ENCODE data around the gene RMC1. TPM values are rescaled to one million over a fixed set of nuclear protein-coding genes. Genes with fewer than 3 reads are reported as not detected.

RMC1 gene
- total and polyA plus RNA-seq, 2 of the 13 experiments (the other 11 are each of a cell fraction or from before 2014, with no cell fraction given): 9.4 to 19.5 TPM

DNA sequence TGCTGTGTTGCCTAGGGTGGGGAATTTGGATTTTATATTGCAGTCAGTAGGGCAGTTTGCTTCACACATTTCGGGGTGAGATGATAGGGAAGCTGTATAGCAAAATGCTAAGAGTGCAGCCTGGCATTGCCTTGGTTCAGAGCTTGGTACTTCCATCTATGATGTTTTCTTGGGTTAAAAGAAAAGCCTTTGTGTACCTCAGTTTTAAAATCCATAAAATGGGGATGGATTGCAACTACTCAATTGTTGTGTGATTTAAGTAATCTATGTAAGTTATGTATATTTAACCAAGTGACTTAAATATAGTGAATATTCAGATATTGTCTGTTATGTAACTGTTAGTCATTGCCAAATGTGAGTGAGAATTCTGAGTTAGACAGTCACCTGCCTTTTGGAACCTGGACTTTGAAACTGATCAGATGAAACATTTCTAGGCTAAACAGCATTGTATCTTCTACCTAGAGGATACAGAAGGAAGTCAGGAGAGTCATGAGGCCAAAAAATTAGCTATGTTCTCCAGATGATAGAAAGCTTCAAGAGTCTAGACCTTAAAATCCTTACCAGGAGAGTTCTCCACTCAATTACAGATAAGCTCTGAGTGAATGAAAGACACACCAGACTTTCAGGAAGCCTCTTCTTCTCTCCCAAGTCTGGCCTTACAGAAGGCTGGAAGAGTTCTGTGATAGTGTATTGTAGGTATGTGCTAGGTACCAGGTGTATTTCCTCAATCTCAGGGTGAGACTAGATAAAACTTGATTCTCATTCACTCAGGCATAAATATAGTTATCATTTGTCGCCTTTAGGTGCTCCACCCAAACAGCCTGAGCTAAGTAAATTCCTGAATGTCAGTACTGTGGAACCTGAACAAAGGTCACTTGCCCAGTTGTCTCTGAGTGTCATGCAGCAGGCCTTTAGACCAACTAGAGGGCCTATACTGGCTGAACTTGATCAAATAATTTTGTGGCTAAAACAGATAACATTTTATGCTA, 42.7 kb upstream of the RMC1 start (continued):
- TF ChIP-seq, protein P1, sequence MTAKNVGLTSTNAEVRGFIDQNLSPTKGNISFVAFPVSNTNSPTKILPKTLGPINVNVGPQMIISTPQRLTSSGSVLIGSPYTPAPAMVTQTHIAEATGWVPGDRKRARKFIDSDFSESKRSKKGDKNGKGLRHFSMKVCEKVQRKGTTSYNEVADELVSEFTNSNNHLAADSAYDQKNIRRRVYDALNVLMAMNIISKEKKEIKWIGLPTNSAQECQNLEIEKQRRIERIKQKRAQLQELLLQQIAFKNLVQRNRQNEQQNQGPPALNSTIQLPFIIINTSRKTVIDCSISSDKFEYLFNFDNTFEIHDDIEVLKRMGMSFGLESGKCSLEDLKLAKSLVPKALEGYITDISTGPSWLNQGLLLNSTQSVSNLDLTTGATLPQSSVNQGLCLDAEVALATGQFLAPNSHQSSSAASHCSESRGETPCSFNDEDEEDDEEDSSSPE (CRISPR knock-in tag; IDR thresholded peaks at IDR 0.05): no peak
- no peak for TF ChIP-seq ZNF205 (CRISPR knock-in tag; IDR thresholded peaks at IDR 0.05)
- TF ChIP-seq NFKB2 (CRISPR knock-in tag; IDR thresholded peaks at IDR 0.05; ENCODE audit: borderline replicate concordance): no peak
- TF ChIP-seq ZNF543 (CRISPR knock-in tag; IDR thresholded peaks at IDR 0.05): no peak
- TF ChIP-seq NR2F6 (IDR thresholded peaks at IDR 0.05): peak; percentile 43; the same call in 1 of the 2 replicates
- no peak; the same call in 1 of the 2 replicates for TF ChIP-seq NR2F6 (CRISPR knock-in tag; IDR thresholded peaks at IDR 0.05)
- no peak for TF ChIP-seq AGO1 (IDR thresholded peaks at IDR 0.05; ENCODE audit: low read depth, low read length, poor library complexity, severe bottlenecking)
- TF ChIP-seq, protein P2, sequence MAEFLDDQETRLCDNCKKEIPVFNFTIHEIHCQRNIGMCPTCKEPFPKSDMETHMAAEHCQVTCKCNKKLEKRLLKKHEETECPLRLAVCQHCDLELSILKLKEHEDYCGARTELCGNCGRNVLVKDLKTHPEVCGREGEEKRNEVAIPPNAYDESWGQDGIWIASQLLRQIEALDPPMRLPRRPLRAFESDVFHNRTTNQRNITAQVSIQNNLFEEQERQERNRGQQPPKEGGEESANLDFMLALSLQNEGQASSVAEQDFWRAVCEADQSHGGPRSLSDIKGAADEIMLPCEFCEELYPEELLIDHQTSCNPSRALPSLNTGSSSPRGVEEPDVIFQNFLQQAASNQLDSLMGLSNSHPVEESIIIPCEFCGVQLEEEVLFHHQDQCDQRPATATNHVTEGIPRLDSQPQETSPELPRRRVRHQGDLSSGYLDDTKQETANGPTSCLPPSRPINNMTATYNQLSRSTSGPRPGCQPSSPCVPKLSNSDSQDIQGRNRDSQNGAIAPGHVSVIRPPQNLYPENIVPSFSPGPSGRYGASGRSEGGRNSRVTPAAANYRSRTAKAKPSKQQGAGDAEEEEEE (CRISPR knock-in tag; IDR thresholded peaks at IDR 0.05; ENCODE audit: borderline replicate concordance): no peak
- TF ChIP-seq, protein P3, sequence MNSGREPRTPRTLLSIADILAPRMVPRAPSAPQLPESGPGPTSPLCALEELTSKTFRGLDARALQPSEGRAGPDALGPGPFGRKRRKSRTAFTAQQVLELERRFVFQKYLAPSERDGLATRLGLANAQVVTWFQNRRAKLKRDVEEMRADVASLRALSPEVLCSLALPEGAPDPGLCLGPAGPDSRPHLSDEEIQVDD (CRISPR knock-in tag; IDR thresholded peaks at IDR 0.05; ENCODE audit: borderline replicate concordance): no peak
- TF ChIP-seq ZBTB1 (CRISPR knock-in tag; IDR thresholded peaks at IDR 0.05; ENCODE audit: borderline replicate concordance): no peak
- TF ChIP-seq GFI1 (CRISPR knock-in tag; IDR thresholded peaks at IDR 0.05; ENCODE audit: borderline replicate concordance): 0 out of 2 replicates have a peak, but pooled peaks have one; percentile 5
- TF ChIP-seq HOXD1 (CRISPR knock-in tag; IDR thresholded peaks at IDR 0.05): no peak
- TF ChIP-seq ZNF550 (CRISPR knock-in tag; IDR thresholded peaks at IDR 0.05; ENCODE audit: borderline replicate concordance): no peak
- TF ChIP-seq ZNF121 (CRISPR knock-in tag; IDR thresholded peaks at IDR 0.05): no peak
- TF ChIP-seq BHLHE40 (IDR thresholded peaks at IDR 0.05; ENCODE audit: low read length): 0 out of 2 replicates have a peak, but pooled peaks have one; percentile 16
- 0 out of 2 replicates have a peak, but pooled peaks have one; percentile 29 for TF ChIP-seq MXD4 (CRISPR knock-in tag; IDR thresholded peaks at IDR 0.05)
- no peak for TF ChIP-seq ZNF546 (CRISPR knock-in tag; conservative IDR thresholded peaks at IDR 0.05)
- TF ChIP-seq TP53 (CRISPR knock-in tag; conservative IDR thresholded peaks at IDR 0.05): no peak
- TF ChIP-seq MYNN (CRISPR knock-in tag; IDR thresholded peaks at IDR 0.05; ENCODE audit: low read depth): no peak
- peak; percentile 60 for TF ChIP-seq ZFX (CRISPR knock-in tag; IDR thresholded peaks at IDR 0.05; ENCODE audit: low read depth)
- TF ChIP-seq NR1H2 (CRISPR knock-in tag; IDR thresholded peaks at IDR 0.05; ENCODE audit: borderline replicate concordance, low read depth): no peak
- TF ChIP-seq, protein P4, sequence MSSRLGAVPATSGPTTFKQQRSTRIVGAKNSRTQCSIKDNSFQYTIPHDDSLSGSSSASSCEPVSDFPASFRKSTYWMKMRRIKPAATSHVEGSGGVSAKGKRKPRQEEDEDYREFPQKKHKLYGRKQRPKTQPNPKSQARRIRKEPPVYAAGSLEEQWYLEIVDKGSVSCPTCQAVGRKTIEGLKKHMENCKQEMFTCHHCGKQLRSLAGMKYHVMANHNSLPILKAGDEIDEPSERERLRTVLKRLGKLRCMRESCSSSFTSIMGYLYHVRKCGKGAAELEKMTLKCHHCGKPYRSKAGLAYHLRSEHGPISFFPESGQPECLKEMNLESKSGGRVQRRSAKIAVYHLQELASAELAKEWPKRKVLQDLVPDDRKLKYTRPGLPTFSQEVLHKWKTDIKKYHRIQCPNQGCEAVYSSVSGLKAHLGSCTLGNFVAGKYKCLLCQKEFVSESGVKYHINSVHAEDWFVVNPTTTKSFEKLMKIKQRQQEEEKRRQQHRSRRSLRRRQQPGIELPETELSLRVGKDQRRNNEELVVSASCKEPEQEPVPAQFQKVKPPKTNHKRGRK (CRISPR knock-in tag; IDR thresholded peaks at IDR 0.05): no peak
- TF ChIP-seq, protein P5, sequence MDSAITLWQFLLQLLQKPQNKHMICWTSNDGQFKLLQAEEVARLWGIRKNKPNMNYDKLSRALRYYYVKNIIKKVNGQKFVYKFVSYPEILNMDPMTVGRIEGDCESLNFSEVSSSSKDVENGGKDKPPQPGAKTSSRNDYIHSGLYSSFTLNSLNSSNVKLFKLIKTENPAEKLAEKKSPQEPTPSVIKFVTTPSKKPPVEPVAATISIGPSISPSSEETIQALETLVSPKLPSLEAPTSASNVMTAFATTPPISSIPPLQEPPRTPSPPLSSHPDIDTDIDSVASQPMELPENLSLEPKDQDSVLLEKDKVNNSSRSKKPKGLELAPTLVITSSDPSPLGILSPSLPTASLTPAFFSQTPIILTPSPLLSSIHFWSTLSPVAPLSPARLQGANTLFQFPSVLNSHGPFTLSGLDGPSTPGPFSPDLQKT (CRISPR knock-in tag; IDR thresholded peaks at IDR 0.05; ENCODE audit: borderline replicate concordance): no peak

Data from HepG2 (cell line).